ENCODE measurements around the gene PRDM5. TPM values are rescaled to one million over a fixed set of nuclear protein-coding genes. Genes with fewer than 3 reads are reported as not detected.

Gene PRDM5
- total and polyA plus RNA-seq, 2 experiments from 2014 or later, result 8.7 to 12.6 TPM

GRCh38 chr4:120847019-120847582, 75.4 kb downstream of the PRDM5 start:
- no peak overlapping the region for H3K9ac ChIP-seq

GRCh38 chr4:120844528-120844921, 78.0 kb downstream of the PRDM5 start:
- Histone ChIP-seq H3K79me2 (ENCODE audit: insufficient read depth) (no peaks in the 10 kb centered on the region), H3K36me3 (ENCODE audit: low read depth) (no peaks in the 10 kb centered on the region; the same call in 1 of the 2 replicates), H3F3A (ENCODE audit: insufficient read depth) (peaks cover 26% of the 10 kb centered on the region), H3K4me2 (ENCODE audit: unreplicated experiment) (no peak overlapping the region), H3K27ac (no peak overlapping the region), H3K27me3 (replicated peaks; ENCODE audit: insufficient read depth) (no peaks in the 10 kb centered on the region), H3K9me2 (ENCODE audit: insufficient read depth) (no peaks in the 10 kb centered on the region), H3K9me3 (ENCODE audit: low read depth) (no peaks in the 10 kb centered on the region), H2AFZ (no peak overlapping the region), H3K4me3 (no peak overlapping the region), H4K20me1 (ENCODE audit: insufficient read depth) (no peaks in the 10 kb centered on the region), H3K9ac (no peak overlapping the region), H3K4me1 (ENCODE audit: insufficient read depth) (peaks cover 29% of the 10 kb centered on the region)
- in situ Hi-C loops (cut with MboI), result no loop called here
- no peak for TF ChIP-seq EZH2 (IDR thresholded peaks at IDR 0.05; ENCODE audit: insufficient read depth, poor library complexity, severe bottlenecking)
- no peak for TF ChIP-seq EZH2phosphoT487 (IDR thresholded peaks at IDR 0.05; ENCODE audit: insufficient read depth, low read depth)
- WGBS, 2 experiments (ENCODE audit: low coverage in 1 of 2, low lambda C conversion rate in 2 of 2, missing lambda C conversion rate in 2 of 2), result 85 to 88% methylated on average over 2 of the region's 2 CpGs
- DNase-seq, result no peak

More at GRCh38 chr4:120847019-120847582, 75.4 kb downstream of the PRDM5 start:
- no peak for TF ChIP-seq EZH2 (IDR thresholded peaks at IDR 0.05; ENCODE audit: insufficient read depth, poor library complexity, severe bottlenecking)
- no peak for TF ChIP-seq EZH2phosphoT487 (IDR thresholded peaks at IDR 0.05; ENCODE audit: insufficient read depth, low read depth)
- Histone ChIP-seq H3K36me3 (ENCODE audit: low read depth) (peaks cover 4% of the 10 kb centered on the region; the same call in 1 of the 2 replicates), H3K4me2 (ENCODE audit: unreplicated experiment) (no peak overlapping the region), H3K9me3 (ENCODE audit: low read depth) (no peaks in the 10 kb centered on the region), H3F3A (ENCODE audit: insufficient read depth) (peaks cover 39% of the 10 kb centered on the region), H3K4me3 (no peak overlapping the region), H3K27ac (no peak overlapping the region), H3K4me1 (ENCODE audit: insufficient read depth) (peaks cover 27% of the 10 kb centered on the region), H3K79me2 (ENCODE audit: insufficient read depth) (no peaks in the 10 kb centered on the region), H3K9me2 (ENCODE audit: insufficient read depth) (no peaks in the 10 kb centered on the region), H2AFZ (no peak overlapping the region), H3K27me3 (replicated peaks; ENCODE audit: insufficient read depth) (no peaks in the 10 kb centered on the region), H4K20me1 (ENCODE audit: insufficient read depth) (no peaks in the 10 kb centered on the region)
- DNase-seq, result no peak
- in situ Hi-C loops (cut with MboI), result no loop called here
- 96 to 97% methylated on average over 2 of the region's 2 CpGs for WGBS, 2 experiments (ENCODE audit: low coverage in 1 of 2, low lambda C conversion rate in 2 of 2, missing lambda C conversion rate in 2 of 2)

- Histone ChIP-seq H3K4me3 (no peak overlapping the region), H3K4me2 (ENCODE audit: unreplicated experiment) (no peak overlapping the region), H3F3A (ENCODE audit: insufficient read depth) (peaks cover 21% of the 10 kb centered on the region), H3K27me3 (replicated peaks; ENCODE audit: insufficient read depth) (no peaks in the 10 kb centered on the region), H3K36me3 (ENCODE audit: low read depth) (no peaks in the 10 kb centered on the region; the same call in 1 of the 2 replicates), H3K79me2 (ENCODE audit: insufficient read depth) (no peaks in the 10 kb centered on the region), H2AFZ (no peak overlapping the region), H4K20me1 (ENCODE audit: insufficient read depth) (no peaks in the 10 kb centered on the region), H3K9me2 (ENCODE audit: insufficient read depth) (no peaks in the 10 kb centered on the region), H3K9ac (no peak overlapping the region), H3K4me1 (ENCODE audit: insufficient read depth) (peaks cover 24% of the 10 kb centered on the region), H3K27ac (no peak overlapping the region), H3K9me3 (ENCODE audit: low read depth) (no peaks in the 10 kb centered on the region)
- 96 to 98% methylated on average over 7 of the region's 7 CpGs for WGBS, 2 experiments (ENCODE audit: low coverage in 1 of 2, low lambda C conversion rate in 2 of 2, missing lambda C conversion rate in 2 of 2)
- in situ Hi-C loops (cut with MboI), result no loop called here
- TF ChIP-seq EZH2phosphoT487 (IDR thresholded peaks at IDR 0.05; ENCODE audit: insufficient read depth, low read depth) (no peak), EZH2 (IDR thresholded peaks at IDR 0.05; ENCODE audit: insufficient read depth, poor library complexity, severe bottlenecking) (no peak)
- DNase-seq, result no peak
Observed at GRCh38 chr4:120843849-120844527, 78.5 kb downstream of the PRDM5 start.

GRCh38 chr4:120842031-120842430, 80.5 kb downstream of the PRDM5 start:
- H2AFZ ChIP-seq, result peak overlapping the region; percentile 4; the same call in 1 of the 2 replicates
- H3F3A ChIP-seq (ENCODE audit: insufficient read depth), result peaks cover 16% of the 10 kb centered on the region; the same call in 1 of the 2 replicates
- no peaks in the 10 kb centered on the region for H3K27me3 ChIP-seq (replicated peaks; ENCODE audit: insufficient read depth)
- peak overlapping the region; percentile 35 for H3K4me3 ChIP-seq
- in situ Hi-C loops (cut with MboI), result no loop called here
- peaks cover 17% of the 10 kb centered on the region for H3K4me1 ChIP-seq (ENCODE audit: insufficient read depth)
- H3K9ac ChIP-seq, result no peak overlapping the region
- no peaks in the 10 kb centered on the region for H3K9me3 ChIP-seq (ENCODE audit: low read depth)
- 42 to 49% methylated on average over 3 of the region's 3 CpGs for WGBS, 2 experiments (ENCODE audit: low coverage in 1 of 2, low lambda C conversion rate in 2 of 2, missing lambda C conversion rate in 2 of 2)
- H3K9me2 ChIP-seq (ENCODE audit: insufficient read depth), result no peaks in the 10 kb centered on the region
- DNase-seq, result peak; percentile 54
- peak overlapping the region; percentile 60 for H3K4me2 ChIP-seq (ENCODE audit: unreplicated experiment)
- H3K27ac ChIP-seq, result peak overlapping the region; percentile 44; the same call in 1 of the 2 replicates
- TF ChIP-seq EZH2 (IDR thresholded peaks at IDR 0.05; ENCODE audit: insufficient read depth, poor library complexity, severe bottlenecking) (no peak), EZH2phosphoT487 (IDR thresholded peaks at IDR 0.05; ENCODE audit: insufficient read depth, low read depth) (no peak)
- H3K79me2 ChIP-seq (ENCODE audit: insufficient read depth), result no peaks in the 10 kb centered on the region
- H3K36me3 ChIP-seq (ENCODE audit: low read depth), result no peaks in the 10 kb centered on the region
- H4K20me1 ChIP-seq (ENCODE audit: insufficient read depth), result no peaks in the 10 kb centered on the region

Data from GM23248 (cell line).